ENCODE measurements around the gene LTBP1.
"Not testable (repeated sequence)": the region's sequence is repeated elsewhere in the genome, so short reads cannot be mapped to it uniquely, and the experiment has no call there.

Gene LTBP1, protein sequence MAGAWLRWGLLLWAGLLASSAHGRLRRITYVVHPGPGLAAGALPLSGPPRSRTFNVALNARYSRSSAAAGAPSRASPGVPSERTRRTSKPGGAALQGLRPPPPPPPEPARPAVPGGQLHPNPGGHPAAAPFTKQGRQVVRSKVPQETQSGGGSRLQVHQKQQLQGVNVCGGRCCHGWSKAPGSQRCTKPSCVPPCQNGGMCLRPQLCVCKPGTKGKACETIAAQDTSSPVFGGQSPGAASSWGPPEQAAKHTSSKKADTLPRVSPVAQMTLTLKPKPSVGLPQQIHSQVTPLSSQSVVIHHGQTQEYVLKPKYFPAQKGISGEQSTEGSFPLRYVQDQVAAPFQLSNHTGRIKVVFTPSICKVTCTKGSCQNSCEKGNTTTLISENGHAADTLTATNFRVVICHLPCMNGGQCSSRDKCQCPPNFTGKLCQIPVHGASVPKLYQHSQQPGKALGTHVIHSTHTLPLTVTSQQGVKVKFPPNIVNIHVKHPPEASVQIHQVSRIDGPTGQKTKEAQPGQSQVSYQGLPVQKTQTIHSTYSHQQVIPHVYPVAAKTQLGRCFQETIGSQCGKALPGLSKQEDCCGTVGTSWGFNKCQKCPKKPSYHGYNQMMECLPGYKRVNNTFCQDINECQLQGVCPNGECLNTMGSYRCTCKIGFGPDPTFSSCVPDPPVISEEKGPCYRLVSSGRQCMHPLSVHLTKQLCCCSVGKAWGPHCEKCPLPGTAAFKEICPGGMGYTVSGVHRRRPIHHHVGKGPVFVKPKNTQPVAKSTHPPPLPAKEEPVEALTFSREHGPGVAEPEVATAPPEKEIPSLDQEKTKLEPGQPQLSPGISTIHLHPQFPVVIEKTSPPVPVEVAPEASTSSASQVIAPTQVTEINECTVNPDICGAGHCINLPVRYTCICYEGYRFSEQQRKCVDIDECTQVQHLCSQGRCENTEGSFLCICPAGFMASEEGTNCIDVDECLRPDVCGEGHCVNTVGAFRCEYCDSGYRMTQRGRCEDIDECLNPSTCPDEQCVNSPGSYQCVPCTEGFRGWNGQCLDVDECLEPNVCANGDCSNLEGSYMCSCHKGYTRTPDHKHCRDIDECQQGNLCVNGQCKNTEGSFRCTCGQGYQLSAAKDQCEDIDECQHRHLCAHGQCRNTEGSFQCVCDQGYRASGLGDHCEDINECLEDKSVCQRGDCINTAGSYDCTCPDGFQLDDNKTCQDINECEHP (N-terminal part only)

DNA sequence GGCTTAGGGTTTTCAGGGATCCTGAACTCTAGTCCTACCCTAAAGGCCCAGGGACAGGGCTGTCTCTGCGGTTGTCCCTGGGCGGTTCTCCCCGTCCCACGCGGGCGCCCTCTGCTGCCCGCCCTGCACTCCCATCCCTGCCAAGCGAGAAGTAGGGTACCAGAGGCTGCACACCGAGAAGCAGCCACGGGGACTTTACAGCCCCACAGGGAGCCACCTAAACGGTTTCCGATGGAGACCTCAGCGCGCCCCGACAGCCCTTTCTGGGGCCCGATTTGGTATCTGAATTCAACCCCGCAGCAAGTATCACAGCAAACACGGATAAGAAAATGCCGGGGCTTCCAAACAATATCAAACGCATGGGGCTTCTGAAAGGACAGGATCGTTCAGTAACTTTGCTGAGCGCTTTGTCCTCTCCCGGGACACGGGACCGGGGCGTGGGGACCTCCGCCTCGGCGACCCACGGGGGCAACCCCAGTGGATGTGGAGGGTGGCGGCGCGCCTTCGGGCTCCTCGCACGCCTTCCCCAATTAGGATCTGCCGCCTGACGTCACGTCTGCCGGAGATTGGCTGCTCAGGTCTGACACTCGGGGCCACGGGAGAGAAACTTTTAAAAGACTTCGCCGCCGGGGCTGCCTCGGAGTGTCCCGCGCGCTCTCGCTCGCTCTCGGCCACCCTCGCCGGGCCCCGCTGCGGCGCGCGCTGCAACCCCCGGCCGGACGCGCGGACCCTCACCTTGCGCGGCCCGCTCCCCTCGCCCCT is at the start of gene LTBP1:
Gene LTBP1 (plus strand): TSS at position 640 of the 762 bp plus-strand sequence. CDS start 372 bp downstream, outside the sequence.
- no peak for DNase-seq

- no peak for DNase-seq
Measured at GRCh38 chr2:32900246-32900973, 46.3 kb upstream of the LTBP1 start.

DNA sequence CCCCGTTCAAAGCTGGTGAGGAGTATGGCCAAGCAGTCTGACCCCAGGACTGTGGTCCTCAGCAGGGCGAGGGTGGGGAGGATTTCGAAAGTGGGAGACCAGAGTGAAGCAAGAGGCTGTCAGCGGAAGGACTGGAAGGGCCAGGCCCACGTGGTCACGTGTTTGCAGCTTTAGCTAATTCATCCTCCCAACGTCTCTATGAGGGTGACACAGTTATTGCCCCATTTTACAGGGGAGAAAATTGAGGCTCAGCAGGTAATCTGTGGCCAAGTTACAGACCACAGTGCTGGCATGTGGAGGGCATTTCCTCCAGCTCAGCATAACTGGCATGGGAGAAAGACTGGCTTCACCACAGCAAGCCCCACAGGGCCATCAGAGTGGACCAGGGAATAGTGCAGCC is 45.4 kb upstream of the LTBP1 start:
- no peak for DNase-seq

- DNase-seq = no peak
Measured at GRCh38 chr2:32902174-32902573, 44.6 kb upstream of the LTBP1 start.

DNA sequence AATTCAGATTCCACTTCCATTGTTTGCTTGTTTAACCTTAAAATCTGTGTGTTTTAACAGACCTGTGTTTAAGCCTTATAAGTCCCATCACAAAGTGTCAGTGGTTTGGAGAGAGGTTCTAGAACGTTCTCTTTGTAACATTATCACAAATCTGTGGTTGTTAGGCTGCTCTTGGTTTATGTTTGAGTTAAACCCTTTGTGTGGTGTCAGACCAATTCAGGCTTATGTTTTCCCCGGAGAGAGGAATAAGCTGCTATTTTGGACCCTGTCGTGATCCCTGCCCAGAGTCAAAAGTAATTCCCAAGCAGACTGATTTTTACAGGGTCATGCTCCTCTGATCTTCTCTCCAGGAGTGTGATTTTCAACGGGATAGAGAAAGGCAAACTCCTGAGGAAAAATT is 43.8 kb upstream of the LTBP1 start:
- no peak for DNase-seq

DNA sequence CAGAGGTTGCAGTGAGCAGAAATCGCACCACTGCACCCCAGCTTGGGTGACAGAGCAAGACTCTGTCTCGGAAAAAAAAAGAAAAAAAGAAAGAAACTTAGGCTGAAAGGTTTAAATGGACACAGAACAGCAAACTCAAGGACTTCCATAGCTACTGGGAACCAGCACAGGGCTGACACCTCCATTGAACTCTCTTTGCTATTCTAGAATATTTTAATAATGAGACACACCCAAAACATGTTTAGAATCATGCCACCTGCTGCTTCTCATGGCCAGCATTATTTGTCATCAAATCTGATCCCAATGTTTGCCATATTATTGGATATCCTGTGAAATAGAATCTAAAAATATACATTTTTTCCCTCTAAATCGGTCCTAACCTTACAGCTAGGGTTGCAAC is 42.7 kb upstream of the LTBP1 start:
- DNase-seq = no peak

- no peak for DNase-seq
Measured at GRCh38 chr2:32904751-32905150, 42.0 kb upstream of the LTBP1 start.

DNA sequence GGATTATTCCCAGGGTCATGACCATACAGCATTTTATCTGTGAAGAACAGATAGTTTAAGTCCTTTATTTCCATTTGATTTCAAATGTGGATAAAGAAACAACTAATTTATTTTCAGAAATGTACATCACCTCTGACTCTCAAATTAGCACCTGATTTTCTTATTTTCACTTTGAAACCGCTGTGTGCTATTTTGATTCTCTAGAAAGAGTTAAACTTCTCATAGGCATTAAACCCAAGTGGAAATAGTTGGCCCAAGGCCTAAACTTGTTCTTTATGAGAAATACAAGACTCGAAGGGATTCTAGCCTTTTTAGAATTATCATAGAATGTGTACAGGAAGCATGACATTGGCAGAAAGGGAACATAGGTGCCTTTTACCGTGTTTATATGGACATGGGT is 41.5 kb upstream of the LTBP1 start:
- no peak for DNase-seq

DNA sequence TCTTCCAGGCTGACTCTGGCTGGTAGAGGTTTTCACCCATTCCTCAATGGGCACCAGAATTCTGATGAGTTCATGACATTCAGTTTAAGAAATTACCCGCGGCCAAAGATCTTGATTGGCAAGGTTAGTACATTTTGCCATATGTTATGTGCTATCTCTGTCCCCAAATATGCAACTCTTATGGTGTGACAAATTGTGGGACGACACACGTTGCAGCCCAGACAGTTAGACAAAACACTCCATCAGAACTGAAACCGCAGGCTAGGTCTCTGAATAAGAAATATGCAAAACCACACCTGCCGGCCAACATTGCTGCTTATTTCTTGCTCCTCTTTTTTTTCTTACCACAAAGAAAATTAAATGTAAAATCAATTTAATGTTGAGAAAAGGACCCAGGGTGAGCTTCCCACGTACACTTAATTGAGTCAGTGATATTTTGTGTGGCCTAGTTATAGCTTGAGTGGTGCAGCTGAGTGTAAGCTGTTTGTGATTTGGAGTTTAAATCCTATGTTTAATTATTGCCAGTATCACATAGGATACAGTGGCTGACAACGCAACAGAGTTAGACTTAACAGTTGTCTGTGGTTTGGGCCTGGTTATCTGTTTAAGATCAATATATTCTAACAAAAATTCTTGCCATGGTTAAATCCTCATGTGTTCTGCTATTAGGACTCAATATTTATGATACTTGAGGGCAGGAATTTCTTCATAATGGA is 35.7 kb upstream of the LTBP1 start:
- no peak for DNase-seq

GRCh38 chr2:32915694-32916093 is 31.1 kb upstream of the LTBP1 start:
- no peak for DNase-seq

GRCh38 chr2:32918774-32919173 is 28.0 kb upstream of the LTBP1 start:
- DNase-seq = no peak

DNA sequence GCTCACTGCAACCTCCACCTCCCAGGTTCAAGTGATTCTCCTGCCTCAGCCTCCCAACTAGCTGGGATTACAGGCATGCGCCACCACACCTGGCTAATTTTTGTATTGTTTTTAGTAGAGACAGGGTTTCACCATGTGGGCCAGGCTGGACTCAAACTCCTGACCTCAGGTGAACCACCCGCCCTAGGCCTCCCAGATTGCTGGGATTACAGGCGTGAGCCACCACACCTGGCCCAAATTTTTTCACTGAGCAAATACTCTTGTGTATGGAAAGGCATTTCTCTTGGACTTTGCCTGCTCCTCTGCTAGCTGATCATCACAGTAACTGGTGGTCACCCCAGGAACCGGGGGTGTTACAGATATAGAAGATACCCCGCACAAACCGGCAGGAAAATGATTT is 26.9 kb upstream of the LTBP1 start:
- DNase-seq = not testable (repeated sequence)

DNA sequence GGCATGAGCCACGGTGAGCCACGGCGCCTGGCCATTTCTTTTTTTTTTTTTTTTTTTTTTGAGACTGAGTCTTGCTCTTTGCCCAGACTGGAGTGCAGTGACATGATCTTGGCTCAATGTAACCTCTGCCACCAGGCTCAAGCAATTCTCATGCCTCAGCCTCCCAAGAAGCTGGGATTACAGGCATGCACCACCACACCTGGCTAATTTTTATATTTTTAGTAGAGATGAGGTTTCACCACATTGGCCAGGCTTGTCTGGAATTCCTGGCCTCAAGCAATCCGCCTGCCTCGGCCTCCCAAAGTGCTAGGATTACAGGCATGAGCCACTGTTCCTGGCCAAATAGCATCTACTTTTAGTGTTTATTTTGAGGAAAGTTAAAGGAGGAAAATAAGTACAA is 25.3 kb upstream of the LTBP1 start:
- not testable (repeated sequence) for DNase-seq

DNA sequence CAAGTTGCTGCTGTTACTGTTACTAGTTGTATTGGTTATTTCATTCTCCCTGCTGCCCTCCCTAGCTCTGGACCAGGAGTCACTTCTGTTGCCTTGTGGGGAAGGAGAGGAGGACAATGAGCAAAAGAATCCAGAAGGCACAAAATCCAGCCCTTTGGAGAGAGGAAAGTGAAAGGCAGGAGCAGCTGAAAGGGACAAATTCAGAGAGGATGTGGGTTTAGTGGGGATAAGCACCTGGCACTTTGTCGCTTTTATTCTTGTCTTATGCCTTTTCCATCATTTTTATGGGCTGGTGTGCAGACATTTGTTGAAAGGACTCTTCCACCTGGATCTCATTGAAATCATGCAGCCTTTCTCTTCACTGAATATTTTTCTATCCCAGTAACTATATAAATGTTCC is 24.3 kb upstream of the LTBP1 start:
- no peak for DNase-seq

DNA sequence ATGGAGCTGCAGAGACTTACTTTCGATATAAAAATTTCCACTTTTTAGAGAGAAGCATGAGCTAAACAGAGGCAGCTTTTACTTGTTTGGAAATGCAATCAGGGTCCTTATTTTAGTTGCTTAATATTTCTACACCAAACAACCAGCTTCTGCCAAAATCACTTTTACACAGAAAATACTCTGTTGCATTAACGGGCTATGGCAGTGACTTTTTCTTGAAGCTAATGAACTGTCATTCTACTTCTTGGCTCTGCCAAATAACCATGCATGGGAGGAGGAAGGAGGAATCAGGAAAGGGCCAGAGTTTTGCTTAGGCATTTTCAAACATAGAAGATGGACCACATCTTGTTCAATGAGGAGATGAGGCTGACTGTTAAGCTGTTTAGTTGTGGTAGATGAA is 23.6 kb upstream of the LTBP1 start:
- no peak for DNase-seq

GRCh38 chr2:32925283-32925815 is 21.4 kb upstream of the LTBP1 start:
- no peak for DNase-seq

DNA sequence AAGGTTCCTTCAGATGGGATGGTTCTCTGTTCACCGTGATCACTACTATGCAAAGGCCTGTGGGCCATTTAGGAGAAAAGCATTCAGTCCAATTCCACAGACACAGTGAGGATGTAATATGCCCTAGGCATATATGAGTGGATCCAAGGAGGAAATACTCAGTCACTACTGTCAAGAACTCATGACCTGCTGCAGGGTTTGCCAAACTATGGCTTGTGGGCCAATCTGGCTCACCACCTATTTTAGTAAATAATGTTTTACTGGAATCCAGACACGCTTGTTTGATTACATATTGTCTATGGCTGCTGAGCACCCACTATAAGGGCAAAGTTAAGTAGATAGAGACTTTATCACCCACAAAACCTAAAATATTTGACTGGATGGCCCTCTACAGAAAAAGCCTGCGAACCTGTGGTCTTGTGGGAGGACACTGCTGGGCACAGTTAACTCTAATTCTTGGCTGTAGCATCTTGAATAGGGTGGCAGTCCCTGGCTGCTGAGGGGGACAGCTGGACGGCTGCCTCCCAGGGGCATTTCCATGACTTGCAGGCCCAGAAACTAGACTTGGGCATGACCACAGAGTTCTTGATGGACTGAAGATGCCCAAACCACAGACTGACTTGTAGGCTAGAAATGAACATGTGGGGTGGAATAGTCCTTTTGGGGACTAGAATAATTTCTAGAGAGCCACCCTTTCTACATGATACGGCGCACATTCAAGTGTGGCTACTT is 20.6 kb upstream of the LTBP1 start:
- no peak for DNase-seq

- DNase-seq = no peak
Measured at GRCh38 chr2:32926708-32927084, 20.1 kb upstream of the LTBP1 start.

- DNase-seq = no peak
Measured at GRCh38 chr2:32930436-32930835, 16.3 kb upstream of the LTBP1 start.

- DNase-seq = no peak
Measured at GRCh38 chr2:32931519-32931918, 15.2 kb upstream of the LTBP1 start.

All from NCI-H1092 (cell line).